Liver (tissue), 9 donors: ENCODE results near the gene ODAD3. TPM values are rescaled to one million over a fixed set of nuclear protein-coding genes. Genes with fewer than 3 reads are reported as not detected.

Experiments used
- DNase-seq: peaks from one replicate; pipeline ENCODE4 v3.0.0-alpha.2; 2017; ENCODE audit warnings: low spot score
- H3K27ac ChIP-seq, 2 donors: one replicate each; pipeline ENCODE4 v1.7.0; 2013; ENCODE audit warnings: inconsistent platforms in 2 of 2, low read length in 2 of 2, control low read depth in 1 of 2, low read depth in 1 of 2, mild to moderate bottlenecking in 1 of 2
- H3K27me3 ChIP-seq, 4 donors: one replicate each; pipeline versions ENCODE4 v1.6.1 to v1.7.0; 2013; ENCODE audit warnings: low read length in 3 of 4, inconsistent platforms in 1 of 4, mild to moderate bottlenecking in 1 of 4, moderate library complexity in 1 of 4; ENCODE audit not compliant: control insufficient read depth in 4 of 4, insufficient read depth in 4 of 4
- H3K36me3 ChIP-seq, 4 donors: one replicate each; pipeline versions ENCODE4 v1.6.1 to v1.7.0; 2013; ENCODE audit warnings: low read length in 3 of 4, mild to moderate bottlenecking in 3 of 4, low read depth in 1 of 4, moderate library complexity in 1 of 4; ENCODE audit not compliant: control insufficient read depth in 4 of 4, insufficient read depth in 3 of 4
- H3K4me1 ChIP-seq, 4 donors: one replicate each; pipeline versions ENCODE4 v1.6.1 to v1.7.0; 2013; ENCODE audit warnings: low read length in 3 of 4, mild to moderate bottlenecking in 3 of 4, moderate library complexity in 1 of 4; ENCODE audit not compliant: control insufficient read depth in 4 of 4, insufficient read depth in 4 of 4
- H3K4me3 ChIP-seq, 3 donors: one replicate each; pipeline versions ENCODE4 v1.6.1 to v1.7.0; 2013; ENCODE audit warnings: low read length in 3 of 3, control low read depth in 1 of 3, low read depth in 1 of 3, mild to moderate bottlenecking in 1 of 3
- H3K9ac ChIP-seq, 2 donors: one replicate each; pipeline ENCODE4 v1.7.0; 2013; ENCODE audit warnings: low read length in 2 of 2, mild to moderate bottlenecking in 2 of 2, moderate library complexity in 2 of 2, control low read depth in 1 of 2, low read depth in 1 of 2
- H3K9me3 ChIP-seq, 4 donors: one replicate each; pipeline versions ENCODE4 v1.6.1 to v1.7.0; 2013; ENCODE audit warnings: low read length in 3 of 4; ENCODE audit not compliant: control insufficient read depth in 4 of 4
- EGR1 ChIP-seq, 2 donors: IDR thresholded peaks; 2 replicates each; pipeline ENCODE4 v1.6.1; 2016 to 2018; ENCODE audit warnings: antibody characterized with exemption in 2 of 2, low read depth in 2 of 2
- FOXA1 ChIP-seq: IDR thresholded peaks from 2 replicates; pipeline ENCODE4 v1.6.1; 2016; ENCODE audit warnings: antibody characterized with exemption
- FOXA2 ChIP-seq: IDR thresholded peaks from 2 replicates; pipeline ENCODE4 v1.6.1; 2016; ENCODE audit warnings: antibody characterized with exemption
- GABPA ChIP-seq, 2 donors: IDR thresholded peaks in 1 of 2; conservative IDR thresholded peaks in 1 of 2; 2 replicates each; pipeline ENCODE4 v1.6.1; 2016; ENCODE audit warnings: antibody characterized with exemption in 2 of 2, mild to moderate bottlenecking in 1 of 2, moderate library complexity in 1 of 2
- HNF4A ChIP-seq, 2 donors: conservative IDR thresholded peaks; 2 replicates each; pipeline ENCODE4 v1.6.1; 2016; ENCODE audit warnings: antibody characterized with exemption in 2 of 2, mild to moderate bottlenecking in 2 of 2
- HNF4G ChIP-seq: IDR thresholded peaks from 2 replicates; pipeline ENCODE4 v1.6.1; 2016; ENCODE audit warnings: antibody characterized with exemption
- NR2F2 ChIP-seq: IDR thresholded peaks from 2 replicates; pipeline ENCODE4 v1.6.1; 2016; ENCODE audit warnings: antibody characterized with exemption
- RAD21 ChIP-seq, 2 donors: IDR thresholded peaks; 2 replicates each; pipeline ENCODE4 v1.6.1; 2016; ENCODE audit warnings: antibody characterized with exemption in 2 of 2, mild to moderate bottlenecking in 2 of 2
- RXRA ChIP-seq, 2 donors: IDR thresholded peaks; 2 replicates each; pipeline ENCODE4 v1.6.1; 2017 to 2018; ENCODE audit warnings: antibody characterized with exemption in 2 of 2, mild to moderate bottlenecking in 1 of 2
- SP1 ChIP-seq: IDR thresholded peaks from 2 replicates; pipeline ENCODE4 v1.6.1; 2018; ENCODE audit warnings: antibody characterized with exemption, mild to moderate bottlenecking
- TAF1 ChIP-seq: conservative IDR thresholded peaks from 2 replicates; pipeline ENCODE4 v1.6.1; 2016; ENCODE audit warnings: antibody characterized with exemption, mild to moderate bottlenecking
- WGBS: extraction: QIAGEN DNeasy Blood & Tissue Kit; methylation state at CpG from one replicate; pipeline ENCODE4 v1.1.7; 2013; 5-methylcytosine and 5-hydroxymethylcytosine counted together
- polyA plus RNA-seq, 2 donors: library from polyadenylated mRNA; stranded (reverse) in 1 of 2; unstranded in 1 of 2; fragments of 200-250 nt in 1 of 2; fragments of >200 nt in 1 of 2; fragmentation: Nextera tagmentation in 1 of 2; extraction: Ambion mirVana in 1 of 2; gene quantifications; one replicate each; pipeline versions ENCODE4 v1.2.1 to v1.2.3, GENCODE V29; 2013 to 2015
- total RNA-seq, 2 donors: library from RNA; depleted of rRNA; stranded (reverse); fragments of >200 nt; gene quantifications; one replicate each; pipeline ENCODE4 v1.2.3, GENCODE V29; 2014
- TF ChIP-seq, protein P1 (sequence below): IDR thresholded peaks from 2 replicates; pipeline ENCODE4 v1.6.1; 2016; ENCODE audit warnings: antibody characterized with exemption
- TF ChIP-seq, protein P2 (sequence below): IDR thresholded peaks from 2 replicates; pipeline ENCODE4 v1.6.1; 2016; ENCODE audit warnings: antibody characterized with exemption, mild to moderate bottlenecking
- TF ChIP-seq, protein P3 (sequence below): IDR thresholded peaks from 2 replicates; pipeline ENCODE4 v1.6.1; 2016; ENCODE audit warnings: antibody characterized with exemption
- TF ChIP-seq, protein P4 (sequence below): fragments of 150-350 bp; IDR thresholded peaks from 2 replicates; pipeline ENCODE4 v1.5.1; 2017; ENCODE audit warnings: improper control_type of control experiment, low read depth, low read length; ENCODE audit not compliant: missing input control
- TF ChIP-seq, protein P5 (sequence below): IDR thresholded peaks from 2 replicates; pipeline ENCODE4 v1.6.1; 2016; ENCODE audit warnings: antibody characterized with exemption
- donor health status: healthy.
- donor health status: healthy.
- donor health status: healthy.
- donor health status: healthy.
- donor health status: healthy.

ODAD3 gene
- total and polyA plus RNA-seq, 4 donors = 0.08 to 0.46 (median 0.21) TPM; not detected in 1

DNA sequence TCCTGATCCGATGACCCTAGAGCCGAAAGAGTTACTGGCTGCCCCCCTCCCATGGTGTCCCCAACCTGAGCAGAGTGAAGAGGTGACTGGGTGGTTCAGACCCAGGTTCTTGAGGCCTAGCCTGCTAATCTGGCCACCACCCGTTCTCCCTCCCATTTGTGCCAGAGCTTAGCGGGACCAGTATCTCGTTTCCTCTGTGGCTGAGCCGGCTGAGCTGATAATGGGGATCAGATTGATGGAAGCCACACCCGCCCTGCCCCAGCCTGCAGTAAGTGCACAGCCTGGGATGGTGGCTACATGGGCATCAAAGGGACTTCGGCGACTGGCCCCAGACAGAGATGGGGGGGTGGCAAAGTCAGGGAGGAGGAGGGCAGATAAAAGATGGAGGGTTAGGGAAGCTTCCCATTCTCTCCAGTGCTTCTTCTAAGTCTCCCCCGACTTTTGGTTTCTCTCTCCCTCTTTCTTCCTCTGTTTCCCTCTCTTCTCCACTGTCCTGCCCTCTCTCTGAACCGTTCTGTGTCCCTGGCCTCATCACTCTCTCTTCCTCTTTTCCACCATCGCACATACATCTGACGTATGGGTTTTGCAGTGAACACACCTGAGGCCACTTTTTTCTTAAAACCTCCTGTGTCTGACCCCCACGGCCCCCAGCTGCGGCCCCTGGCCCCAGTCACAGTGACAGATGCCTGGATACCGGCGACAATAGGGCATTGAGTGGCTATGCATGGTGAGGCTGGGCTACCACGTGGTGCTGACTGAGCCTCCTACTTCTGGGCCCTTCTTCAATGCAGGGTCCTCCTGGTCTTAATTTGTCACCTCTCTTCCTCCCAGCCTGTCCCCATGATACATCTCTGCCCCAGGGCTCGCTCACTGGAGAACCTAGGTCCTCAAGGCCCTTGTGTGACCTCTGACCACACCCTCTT, 43.5 kb upstream of the ODAD3 start:
- WGBS = 60% methylated on average over 19 of the region's 19 CpGs
- no peak overlapping the region for H3K4me3 ChIP-seq
- peaks cover 0 to 3% (median 0%) of the 10 kb centered on the region in 4 donors for H3K36me3 ChIP-seq
- H3K27me3 ChIP-seq = peaks cover 0 to 3% (median 0%) of the 10 kb centered on the region in 4 donors
- H3K27ac ChIP-seq = no peak overlapping the region
- DNase-seq = no peak
- no peak overlapping the region for H3K9ac ChIP-seq
- H3K4me1 ChIP-seq = peaks cover 3 to 11% (median 7%) of the 10 kb centered on the region in 4 donors
- TF ChIP-seq HNF4G (no peak), SP1 (no peak), HNF4A (conservative IDR thresholded peaks at IDR 0.05) (no peak), EGR1 (IDR thresholded peaks at IDR 0.05; ENCODE audit: low read depth in 2 of 2) (no peak), FOXA1 (no peak), NR2F2 (no peak), TAF1 (no peak)
- TF ChIP-seq, protein P1, sequence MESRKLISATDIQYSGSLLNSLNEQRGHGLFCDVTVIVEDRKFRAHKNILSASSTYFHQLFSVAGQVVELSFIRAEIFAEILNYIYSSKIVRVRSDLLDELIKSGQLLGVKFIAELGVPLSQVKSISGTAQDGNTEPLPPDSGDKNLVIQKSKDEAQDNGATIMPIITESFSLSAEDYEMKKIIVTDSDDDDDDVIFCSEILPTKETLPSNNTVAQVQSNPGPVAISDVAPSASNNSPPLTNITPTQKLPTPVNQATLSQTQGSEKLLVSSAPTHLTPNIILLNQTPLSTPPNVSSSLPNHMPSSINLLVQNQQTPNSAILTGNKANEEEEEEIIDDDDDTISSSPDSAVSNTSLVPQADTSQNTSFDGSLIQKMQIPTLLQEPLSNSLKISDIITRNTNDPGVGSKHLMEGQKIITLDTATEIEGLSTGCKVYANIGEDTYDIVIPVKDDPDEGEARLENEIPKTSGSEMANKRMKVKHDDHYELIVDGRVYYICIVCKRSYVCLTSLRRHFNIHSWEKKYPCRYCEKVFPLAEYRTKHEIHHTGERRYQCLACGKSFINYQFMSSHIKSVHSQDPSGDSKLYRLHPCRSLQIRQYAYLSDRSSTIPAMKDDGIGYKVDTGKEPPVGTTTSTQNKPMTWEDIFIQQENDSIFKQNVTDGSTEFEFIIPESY = no peak
- TF ChIP-seq, protein P2, sequence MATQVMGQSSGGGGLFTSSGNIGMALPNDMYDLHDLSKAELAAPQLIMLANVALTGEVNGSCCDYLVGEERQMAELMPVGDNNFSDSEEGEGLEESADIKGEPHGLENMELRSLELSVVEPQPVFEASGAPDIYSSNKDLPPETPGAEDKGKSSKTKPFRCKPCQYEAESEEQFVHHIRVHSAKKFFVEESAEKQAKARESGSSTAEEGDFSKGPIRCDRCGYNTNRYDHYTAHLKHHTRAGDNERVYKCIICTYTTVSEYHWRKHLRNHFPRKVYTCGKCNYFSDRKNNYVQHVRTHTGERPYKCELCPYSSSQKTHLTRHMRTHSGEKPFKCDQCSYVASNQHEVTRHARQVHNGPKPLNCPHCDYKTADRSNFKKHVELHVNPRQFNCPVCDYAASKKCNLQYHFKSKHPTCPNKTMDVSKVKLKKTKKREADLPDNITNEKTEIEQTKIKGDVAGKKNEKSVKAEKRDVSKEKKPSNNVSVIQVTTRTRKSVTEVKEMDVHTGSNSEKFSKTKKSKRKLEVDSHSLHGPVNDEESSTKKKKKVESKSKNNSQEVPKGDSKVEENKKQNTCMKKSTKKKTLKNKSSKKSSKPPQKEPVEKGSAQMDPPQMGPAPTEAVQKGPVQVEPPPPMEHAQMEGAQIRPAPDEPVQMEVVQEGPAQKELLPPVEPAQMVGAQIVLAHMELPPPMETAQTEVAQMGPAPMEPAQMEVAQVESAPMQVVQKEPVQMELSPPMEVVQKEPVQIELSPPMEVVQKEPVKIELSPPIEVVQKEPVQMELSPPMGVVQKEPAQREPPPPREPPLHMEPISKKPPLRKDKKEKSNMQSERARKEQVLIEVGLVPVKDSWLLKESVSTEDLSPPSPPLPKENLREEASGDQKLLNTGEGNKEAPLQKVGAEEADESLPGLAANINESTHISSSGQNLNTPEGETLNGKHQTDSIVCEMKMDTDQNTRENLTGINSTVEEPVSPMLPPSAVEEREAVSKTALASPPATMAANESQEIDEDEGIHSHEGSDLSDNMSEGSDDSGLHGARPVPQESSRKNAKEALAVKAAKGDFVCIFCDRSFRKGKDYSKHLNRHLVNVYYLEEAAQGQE = no peak
- TF ChIP-seq, protein P3, sequence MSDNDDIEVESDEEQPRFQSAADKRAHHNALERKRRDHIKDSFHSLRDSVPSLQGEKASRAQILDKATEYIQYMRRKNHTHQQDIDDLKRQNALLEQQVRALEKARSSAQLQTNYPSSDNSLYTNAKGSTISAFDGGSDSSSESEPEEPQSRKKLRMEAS = no peak
- TF ChIP-seq, protein P4, sequence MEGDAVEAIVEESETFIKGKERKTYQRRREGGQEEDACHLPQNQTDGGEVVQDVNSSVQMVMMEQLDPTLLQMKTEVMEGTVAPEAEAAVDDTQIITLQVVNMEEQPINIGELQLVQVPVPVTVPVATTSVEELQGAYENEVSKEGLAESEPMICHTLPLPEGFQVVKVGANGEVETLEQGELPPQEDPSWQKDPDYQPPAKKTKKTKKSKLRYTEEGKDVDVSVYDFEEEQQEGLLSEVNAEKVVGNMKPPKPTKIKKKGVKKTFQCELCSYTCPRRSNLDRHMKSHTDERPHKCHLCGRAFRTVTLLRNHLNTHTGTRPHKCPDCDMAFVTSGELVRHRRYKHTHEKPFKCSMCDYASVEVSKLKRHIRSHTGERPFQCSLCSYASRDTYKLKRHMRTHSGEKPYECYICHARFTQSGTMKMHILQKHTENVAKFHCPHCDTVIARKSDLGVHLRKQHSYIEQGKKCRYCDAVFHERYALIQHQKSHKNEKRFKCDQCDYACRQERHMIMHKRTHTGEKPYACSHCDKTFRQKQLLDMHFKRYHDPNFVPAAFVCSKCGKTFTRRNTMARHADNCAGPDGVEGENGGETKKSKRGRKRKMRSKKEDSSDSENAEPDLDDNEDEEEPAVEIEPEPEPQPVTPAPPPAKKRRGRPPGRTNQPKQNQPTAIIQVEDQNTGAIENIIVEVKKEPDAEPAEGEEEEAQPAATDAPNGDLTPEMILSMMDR = no peak
- TF ChIP-seq, protein P5, sequence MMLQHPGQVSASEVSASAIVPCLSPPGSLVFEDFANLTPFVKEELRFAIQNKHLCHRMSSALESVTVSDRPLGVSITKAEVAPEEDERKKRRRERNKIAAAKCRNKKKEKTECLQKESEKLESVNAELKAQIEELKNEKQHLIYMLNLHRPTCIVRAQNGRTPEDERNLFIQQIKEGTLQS = no peak
- H3K9me3 ChIP-seq = no peaks in the 10 kb centered on the region

DNA sequence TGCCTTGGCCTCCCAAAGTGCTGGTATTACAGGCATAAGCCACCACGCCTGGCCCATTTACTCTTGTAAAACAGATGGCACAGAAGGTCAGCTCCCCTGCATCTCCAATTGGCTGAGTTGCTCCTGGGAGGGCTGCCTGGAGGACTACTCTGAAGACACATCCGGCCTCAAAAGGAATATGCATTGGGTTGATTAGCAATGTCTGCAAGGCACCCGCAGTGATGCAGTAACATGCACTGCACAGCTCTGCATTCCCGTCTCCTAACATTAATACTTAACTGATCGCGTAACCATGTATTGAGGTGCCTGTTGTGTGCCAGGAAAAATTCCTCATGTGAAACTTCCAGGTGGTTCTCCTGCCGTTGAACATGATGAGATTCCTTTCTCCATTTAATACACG, 40.9 kb upstream of the ODAD3 start:
- WGBS = 82% methylated on average over 8 of the region's 8 CpGs
- Histone ChIP-seq H3K4me3 (no peak overlapping the region), H3K4me1 (peaks cover 0 to 8% (median 2%) of the 10 kb centered on the region in 4 donors)
- TF ChIP-seq RAD21 (IDR thresholded peaks at IDR 0.05) (no peak), GABPA (IDR thresholded peaks at IDR 0.05 in 1 of 2, conservative IDR thresholded peaks at IDR 0.05 in 1 of 2) (no peak), HNF4A (conservative IDR thresholded peaks at IDR 0.05) (no peak), FOXA2 (no peak), RXRA (IDR thresholded peaks at IDR 0.05) (no peak)
- TF ChIP-seq, protein P5 = no peak
- TF ChIP-seq, protein P2 = no peak
- TF ChIP-seq, protein P3 = no peak

More for the DNA sequence above, 40.9 kb upstream of the ODAD3 start:
- no peak overlapping the region for H3K27ac ChIP-seq
- no peak overlapping the region for H3K9ac ChIP-seq
- H3K27me3 ChIP-seq = no peaks in the 10 kb centered on the region
- H3K9me3 ChIP-seq = no peaks in the 10 kb centered on the region
- H3K36me3 ChIP-seq = no peaks in the 10 kb centered on the region
- DNase-seq = no peak
